K562 (cell line): ENCODE measurements around the gene ANO1. TPM values are rescaled to one million over a fixed set of nuclear protein-coding genes. Genes with fewer than 3 reads are reported as not detected.
A peak's percentile ranks its signal among the peaks of the same experiment; 100 is the strongest.

ENCODE experiments used
- BRF1 ChIP-seq: IDR thresholded peaks from 3 replicates; pipeline ENCODE4 v1.6.1; 2011; ENCODE audit warnings: borderline replicate concordance, mild to moderate bottlenecking; ENCODE audit not compliant: insufficient read length; ENCODE audit errors: extremely low read depth
- NRF1 ChIP-seq, 2 experiments: fragments of 450-650 bp; IDR thresholded peaks in 1 of 2; conservative IDR thresholded peaks in 1 of 2; 2 replicates each; pipeline ENCODE4 v1.6.1; 2014; ENCODE audit warnings: mild to moderate bottlenecking in 2 of 2
- PHF21A ChIP-seq: fragments of 450-650 bp; IDR thresholded peaks from 2 replicates; pipeline ENCODE4 v1.6.1; 2017; ENCODE audit warnings: low read depth, borderline replicate concordance
- POLR2A ChIP-seq: fragments of 450-650 bp; conservative IDR thresholded peaks from 2 replicates; pipeline ENCODE4 v1.6.1; 2016
- PRMT5 ChIP-seq: sonication (generic); formaldehyde crosslinking; IDR thresholded peaks from 2 replicates; pipeline ENCODE4 v1.5.0; 2020; ENCODE audit warnings: missing genetic modification reagents
- RBM15 ChIP-seq: fragments of 200-400 bp; formaldehyde crosslinking; IDR thresholded peaks from 2 replicates; pipeline ENCODE4 v1.6.1; 2018; ENCODE audit warnings: mild to moderate bottlenecking, low read length, moderate library complexity; ENCODE audit not compliant: insufficient read depth
- SMAD3 ChIP-seq: fragments of 450-650 bp; formaldehyde crosslinking; conservative IDR thresholded peaks from 2 replicates; pipeline ENCODE4 v1.4.0; 2020; ENCODE audit warnings: mild to moderate bottlenecking
- SMARCA5 ChIP-seq: fragments of 450-650 bp; IDR thresholded peaks from 2 replicates; pipeline ENCODE4 v1.6.1; 2016
- ZBTB8A ChIP-seq: fragments of 450-650 bp; IDR thresholded peaks from 2 replicates; pipeline ENCODE4 v1.6.1; 2018; ENCODE audit warnings: mild to moderate bottlenecking, moderate library complexity; ENCODE audit not compliant: partially characterized antibody
- ZNF197 ChIP-seq: fragments of 200-800 bp; sonication (Bioruptor generic); IDR thresholded peaks from 2 replicates; pipeline ENCODE4 v1.6.1; 2016; ENCODE audit warnings: low read depth, missing genetic modification characterization, missing compliant biosample characterization
- ZNF253 ChIP-seq: fragments of 250-450 bp; sonication (Bioruptor Pico); conservative IDR thresholded peaks from 2 replicates; pipeline ENCODE4 v1.6.1; 2021; ENCODE audit warnings: mild to moderate bottlenecking
- ZNF407 ChIP-seq: fragments of 450-650 bp; IDR thresholded peaks from 2 replicates; pipeline ENCODE4 v1.6.1; 2016; ENCODE audit warnings: low read depth
- ZNF695 ChIP-seq: fragments of 450-650 bp; formaldehyde crosslinking; IDR thresholded peaks from 2 replicates; pipeline ENCODE4 v1.4.0; 2020; ENCODE audit warnings: mild to moderate bottlenecking, moderate library complexity
- ZNF75A ChIP-seq: fragments of 450-650 bp; formaldehyde crosslinking; IDR thresholded peaks from 2 replicates; pipeline ENCODE4 v1.4.0; 2020; ENCODE audit warnings: mild to moderate bottlenecking
- polyA plus RNA-seq, 8 experiments: library from polyadenylated mRNA; depleted of rRNA in 4 of 8; stranded (reverse) in 5 of 8; unstranded in 3 of 8; fragments of >200 nt; fragmentation: Nextera tagmentation in 2 of 8; fragmentation: Illumina TruSeq in 1 of 8; extraction: Ambion mirVana in 2 of 8; extraction: Trizol in 1 of 8; gene quantifications; 2 replicates each; pipeline versions ENCODE4 v1.2.1 to v1.2.3, GENCODE V29; 2011 to 2014; ENCODE audit warnings: inconsistent platforms in 1 of 8, missing spikeins in 1 of 8
- total RNA-seq, 7 experiments: library from RNA; depleted of rRNA in 6 of 7; stranded (reverse); fragments of >200 nt in 6 of 7; fragmentation: Illumina TruSeq in 2 of 7; extraction: Trizol in 2 of 7; gene quantifications; 2 replicates each; pipeline versions ENCODE4 v1.2.1 to v1.2.3, GENCODE V29; 2011 to 2021; ENCODE audit warnings: low replicate concordance in 1 of 7
- TF ChIP-seq, protein P1 (sequence below): IDR thresholded peaks from 2 replicates; pipeline ENCODE4 v1.6.1; 2011; ENCODE audit warnings: borderline replicate concordance, low read depth, mild to moderate bottlenecking, moderate library complexity, low read length; ENCODE audit not compliant: insufficient read depth, poor library complexity, severe bottlenecking
- TF ChIP-seq, protein P2 (sequence below): fragments of 250-450 bp; sonication (Bioruptor Pico); IDR thresholded peaks from 2 replicates; pipeline ENCODE4 v1.5.0; 2020; ENCODE audit warnings: mild to moderate bottlenecking, borderline replicate concordance

ANO1 gene
- total and polyA plus RNA-seq, 9 of the 15 experiments (the other 6 are each of a cell fraction or from before 2014, with no cell fraction given): not detected

GRCh38 chr11:70203751-70204465, 125.8 kb downstream of the ANO1 start (continued):
- TF ChIP-seq NRF1 (conservative IDR thresholded peaks at IDR 0.05 in 1 of 2, IDR thresholded peaks at IDR 0.05 in 1 of 2) (no peak; a peak in 2 of 4 replicates), ZNF407 (no peak), PHF21A (peak; percentile 51; the same call in 1 of the 2 replicates), POLR2A (peak; percentile 62), PRMT5 (CRISPR knock-in tag) (no peak), SMARCA5 (0 out of 2 replicates have a peak, but pooled peaks have one; percentile 21), BRF1 (no peak), ZNF253 (CRISPR knock-in tag) (no peak), ZBTB8A (no peak), SMAD3 (CRISPR knock-in tag) (no peak), ZNF75A (CRISPR knock-in tag) (no peak), ZNF695 (CRISPR knock-in tag) (no peak), RBM15 (no peak), ZNF197 (no peak)
- TF ChIP-seq, protein P1, sequence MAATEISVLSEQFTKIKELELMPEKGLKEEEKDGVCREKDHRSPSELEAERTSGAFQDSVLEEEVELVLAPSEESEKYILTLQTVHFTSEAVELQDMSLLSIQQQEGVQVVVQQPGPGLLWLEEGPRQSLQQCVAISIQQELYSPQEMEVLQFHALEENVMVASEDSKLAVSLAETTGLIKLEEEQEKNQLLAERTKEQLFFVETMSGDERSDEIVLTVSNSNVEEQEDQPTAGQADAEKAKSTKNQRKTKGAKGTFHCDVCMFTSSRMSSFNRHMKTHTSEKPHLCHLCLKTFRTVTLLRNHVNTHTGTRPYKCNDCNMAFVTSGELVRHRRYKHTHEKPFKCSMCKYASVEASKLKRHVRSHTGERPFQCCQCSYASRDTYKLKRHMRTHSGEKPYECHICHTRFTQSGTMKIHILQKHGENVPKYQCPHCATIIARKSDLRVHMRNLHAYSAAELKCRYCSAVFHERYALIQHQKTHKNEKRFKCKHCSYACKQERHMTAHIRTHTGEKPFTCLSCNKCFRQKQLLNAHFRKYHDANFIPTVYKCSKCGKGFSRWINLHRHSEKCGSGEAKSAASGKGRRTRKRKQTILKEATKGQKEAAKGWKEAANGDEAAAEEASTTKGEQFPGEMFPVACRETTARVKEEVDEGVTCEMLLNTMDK: no peak
- TF ChIP-seq, protein P2, sequence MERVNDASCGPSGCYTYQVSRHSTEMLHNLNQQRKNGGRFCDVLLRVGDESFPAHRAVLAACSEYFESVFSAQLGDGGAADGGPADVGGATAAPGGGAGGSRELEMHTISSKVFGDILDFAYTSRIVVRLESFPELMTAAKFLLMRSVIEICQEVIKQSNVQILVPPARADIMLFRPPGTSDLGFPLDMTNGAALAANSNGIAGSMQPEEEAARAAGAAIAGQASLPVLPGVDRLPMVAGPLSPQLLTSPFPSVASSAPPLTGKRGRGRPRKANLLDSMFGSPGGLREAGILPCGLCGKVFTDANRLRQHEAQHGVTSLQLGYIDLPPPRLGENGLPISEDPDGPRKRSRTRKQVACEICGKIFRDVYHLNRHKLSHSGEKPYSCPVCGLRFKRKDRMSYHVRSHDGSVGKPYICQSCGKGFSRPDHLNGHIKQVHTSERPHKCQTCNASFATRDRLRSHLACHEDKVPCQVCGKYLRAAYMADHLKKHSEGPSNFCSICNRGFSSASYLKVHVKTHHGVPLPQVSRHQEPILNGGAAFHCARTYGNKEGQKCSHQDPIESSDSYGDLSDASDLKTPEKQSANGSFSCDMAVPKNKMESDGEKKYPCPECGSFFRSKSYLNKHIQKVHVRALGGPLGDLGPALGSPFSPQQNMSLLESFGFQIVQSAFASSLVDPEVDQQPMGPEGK: no peak
